ENCODE measurements around the gene SNX1. TPM values are rescaled to one million over a fixed set of nuclear protein-coding genes. Genes with fewer than 3 reads are reported as not detected.

Gene SNX1
- polyA plus RNA-seq, 1 donor from 2014 or later = 59.6 TPM

GRCh38 chr15:64166102-64166890 lies 70.5 kb downstream of the SNX1 start:
- Mint-ChIP-seq H3K9me3 (no peaks in the 10 kb centered on the region), H3K4me3 (peak overlapping the region in 2 of 4 donors; percentile 56 to 73), H3K27me3 (no peaks in the 10 kb centered on the region), H3K36me3 (peaks cover 3% of the 10 kb centered on the region), H3K27ac (peak overlapping the region in 1 of 3 donors; percentile 45), H3K4me1 (peaks cover 29 to 32% (median 30%) of the 10 kb centered on the region in 3 donors)

- peaks cover 12 to 17% (median 17%) of the 10 kb centered on the region in 3 donors for H3K4me1 Mint-ChIP-seq
- no peaks in the 10 kb centered on the region for H3K36me3 Mint-ChIP-seq
- no peaks in the 10 kb centered on the region for H3K27me3 Mint-ChIP-seq
- H3K9me3 Mint-ChIP-seq = no peaks in the 10 kb centered on the region
- peak overlapping the region; percentile 57 to 92 (median 69) for H3K27ac Mint-ChIP-seq
- peak overlapping the region; percentile 27 to 81 (median 56) for H3K4me3 Mint-ChIP-seq
These were observed 84.5 kb downstream of the SNX1 start for GRCh38 chr15:64180235-64180824.

GRCh38 chr15:64182859-64183370 lies 87.1 kb downstream of the SNX1 start:
- no peaks in the 10 kb centered on the region for H3K9me3 Mint-ChIP-seq
- peak overlapping the region in 1 of 3 donors; percentile 57 for H3K27ac Mint-ChIP-seq
- peaks cover 12 to 17% (median 17%) of the 10 kb centered on the region in 3 donors for H3K4me1 Mint-ChIP-seq
- H3K27me3 Mint-ChIP-seq = no peaks in the 10 kb centered on the region
- no peak overlapping the region for H3K4me3 Mint-ChIP-seq
- H3K36me3 Mint-ChIP-seq = peaks cover 2% of the 10 kb centered on the region

DNA sequence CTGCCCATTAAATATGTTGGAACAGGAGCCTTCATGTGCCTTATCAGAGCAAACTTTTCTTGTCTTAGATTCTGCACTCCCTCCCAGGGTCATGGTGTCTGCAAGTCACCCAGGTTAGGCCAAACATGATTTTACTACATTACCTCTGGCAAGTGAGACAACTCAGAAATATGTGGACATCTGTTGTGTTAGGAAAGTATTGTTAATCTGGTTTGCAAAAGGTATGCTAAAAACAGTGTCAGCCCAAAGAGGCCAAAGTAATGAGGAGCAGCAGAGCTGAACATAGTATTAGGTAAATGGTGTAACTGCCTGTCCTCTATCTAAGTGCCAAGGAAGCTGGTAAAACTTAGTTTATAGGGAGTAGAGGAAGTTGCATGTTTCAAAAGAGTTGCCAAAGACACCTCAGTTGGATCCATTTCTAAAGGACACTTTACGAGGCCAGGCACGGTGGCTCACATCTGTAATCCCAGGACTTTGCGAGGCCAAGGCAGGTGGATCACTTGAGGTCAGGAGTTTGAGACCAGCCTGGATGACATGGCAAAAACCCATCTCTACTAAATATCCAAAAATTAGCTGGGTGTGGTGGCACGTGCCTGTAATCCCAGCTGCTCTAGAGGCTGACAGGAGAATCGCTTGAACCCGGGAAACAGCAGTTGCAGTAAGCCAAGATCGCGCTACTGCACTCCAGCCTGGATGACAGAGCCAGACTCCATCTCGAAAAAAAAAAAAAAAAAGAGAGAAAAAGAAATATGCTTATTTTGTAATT lies 89.5 kb downstream of the SNX1 start:
- Mint-ChIP-seq H3K27ac (peak overlapping the region in 1 of 3 donors; percentile 55), H3K4me1 (peaks cover 8 to 11% (median 10%) of the 10 kb centered on the region in 3 donors), H3K9me3 (no peaks in the 10 kb centered on the region), H3K27me3 (no peaks in the 10 kb centered on the region), H3K4me3 (peak overlapping the region in 1 of 4 donors; percentile 17), H3K36me3 (peaks cover 2% of the 10 kb centered on the region)

DNA sequence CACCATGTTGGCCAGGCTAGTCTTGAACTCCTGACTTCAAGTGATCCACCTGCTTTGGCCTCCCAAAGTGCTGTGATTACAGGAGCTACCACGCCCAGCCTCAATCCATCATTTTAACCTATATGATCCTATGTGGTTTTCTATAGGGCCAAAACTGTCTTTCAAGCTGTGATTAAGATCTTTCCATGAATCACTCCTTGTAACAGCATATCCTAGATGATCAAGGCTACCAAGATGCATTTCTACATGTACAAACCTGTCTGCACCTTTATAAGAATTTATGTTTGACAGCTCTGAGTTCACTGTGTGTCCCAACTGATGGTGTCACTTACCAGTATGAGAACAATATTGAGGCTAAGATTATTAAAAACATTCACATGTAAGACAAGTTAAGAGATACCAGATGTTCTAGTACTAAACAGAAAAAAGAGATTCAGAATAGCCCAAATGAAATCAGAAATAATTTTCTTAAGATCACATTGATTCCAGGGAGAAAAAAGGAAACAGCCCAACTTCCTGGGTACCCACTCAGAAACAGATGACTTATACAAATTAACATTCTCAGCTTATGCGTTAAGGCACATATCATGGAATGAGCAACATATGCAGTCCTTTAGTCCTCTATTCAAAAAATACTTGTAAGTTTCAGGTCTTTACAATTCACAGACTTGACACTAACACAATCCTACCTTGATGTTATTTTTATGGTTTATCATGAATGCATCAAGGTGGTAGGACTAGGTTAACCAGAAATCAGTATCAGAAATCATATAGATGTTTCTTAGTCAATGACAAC lies 91.8 kb downstream of the SNX1 start:
- Mint-ChIP-seq H3K36me3 (peaks cover 2% of the 10 kb centered on the region), H3K9me3 (no peaks in the 10 kb centered on the region), H3K4me1 (peaks cover 0 to 2% (median 0%) of the 10 kb centered on the region in 3 donors), H3K27me3 (no peaks in the 10 kb centered on the region), H3K27ac (no peak overlapping the region), H3K4me3 (no peak overlapping the region)

Other genes with a start within 250 kb of the SNX1 start
- gene DAPK2, start 49.5 kb upstream of the SNX1 start, polyA plus RNA-seq = 7.7 TPM
- gene CIAO2A, start 2.1 kb upstream of the SNX1 start, polyA plus RNA-seq = 218 TPM
- gene SNX22, start 55.7 kb downstream of the SNX1 start, polyA plus RNA-seq = 55.3 TPM
- gene PPIB, start 67.0 kb downstream of the SNX1 start, polyA plus RNA-seq = 591 TPM